HG03571 (cell line): ENCODE results near the gene CELSR1.

Source experiments
- ATAC-seq: cut with Tn5 transposase; IDR thresholded peaks from one replicate; pipeline ENCODE4 v1.9.1; 2021; ENCODE audit not compliant: unreplicated experiment

CELSR1 gene

DNA sequence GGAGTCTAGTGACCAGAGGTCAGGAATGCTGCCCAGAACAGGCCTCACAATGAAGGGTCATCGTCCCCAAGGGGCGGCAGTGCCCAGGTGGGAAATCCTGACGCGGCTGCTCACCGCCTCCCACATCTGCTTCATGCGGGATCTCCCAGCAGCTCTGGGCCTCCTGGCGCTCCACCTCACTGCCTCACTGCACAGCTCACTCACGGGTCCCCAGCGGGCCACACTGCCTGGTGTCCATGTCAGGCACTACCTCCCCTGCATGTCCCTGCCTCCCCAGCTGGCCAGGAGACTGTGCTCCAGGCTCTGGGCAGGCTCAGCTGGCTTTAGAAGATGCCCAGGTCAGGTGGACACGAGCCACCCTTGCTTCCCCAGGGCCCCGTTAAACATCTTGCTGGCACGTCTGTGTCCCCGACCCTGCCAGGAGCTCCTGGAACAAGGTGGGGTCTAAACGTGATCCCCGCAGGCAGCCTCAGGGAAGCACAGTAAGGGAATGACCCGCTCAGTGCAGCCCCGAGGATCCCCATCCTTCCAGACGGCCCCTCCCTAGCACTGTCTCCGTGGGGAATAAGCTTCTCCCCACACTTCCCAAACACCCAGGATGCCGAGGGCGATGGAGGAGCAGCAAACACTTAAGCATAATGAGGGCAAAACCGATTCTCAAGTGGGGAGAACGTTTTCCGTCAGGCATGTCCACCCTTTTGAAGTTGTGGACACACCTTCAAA lies 108.7 kb downstream of the CELSR1 start:
- no peak for ATAC-seq

- no peak for ATAC-seq
Measured at GRCh38 chr22:46428171-46428570, 109.2 kb downstream of the CELSR1 start.

DNA sequence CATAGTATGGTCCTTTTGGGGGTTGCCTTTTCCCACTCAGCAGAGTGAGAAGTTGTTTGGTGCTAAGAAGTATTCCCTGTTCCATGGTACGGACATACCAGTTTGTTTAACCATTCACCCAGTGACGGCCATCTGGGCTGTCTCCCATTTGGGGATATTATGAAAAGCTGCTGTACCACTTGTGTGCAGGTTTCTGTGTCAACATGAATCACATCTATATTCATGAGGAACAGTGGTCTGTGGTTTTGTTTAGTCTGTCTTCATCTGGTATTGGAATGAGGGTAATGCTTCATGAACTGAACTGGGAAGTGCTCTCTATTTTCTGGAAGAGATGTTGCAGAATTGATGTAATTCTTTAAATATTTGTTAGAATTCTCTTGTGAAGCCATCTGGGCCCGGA lies 112.4 kb downstream of the CELSR1 start:
- no peak for ATAC-seq

GRCh38 chr22:46424496-46424895 lies 112.9 kb downstream of the CELSR1 start:
- ATAC-seq: no peak

GRCh38 chr22:46422896-46423295 lies 114.5 kb downstream of the CELSR1 start:
- no peak for ATAC-seq

GRCh38 chr22:46421267-46421666 lies 116.2 kb downstream of the CELSR1 start:
- no peak for ATAC-seq

GRCh38 chr22:46419754-46420571 lies 117.5 kb downstream of the CELSR1 start:
- no peak for ATAC-seq

DNA sequence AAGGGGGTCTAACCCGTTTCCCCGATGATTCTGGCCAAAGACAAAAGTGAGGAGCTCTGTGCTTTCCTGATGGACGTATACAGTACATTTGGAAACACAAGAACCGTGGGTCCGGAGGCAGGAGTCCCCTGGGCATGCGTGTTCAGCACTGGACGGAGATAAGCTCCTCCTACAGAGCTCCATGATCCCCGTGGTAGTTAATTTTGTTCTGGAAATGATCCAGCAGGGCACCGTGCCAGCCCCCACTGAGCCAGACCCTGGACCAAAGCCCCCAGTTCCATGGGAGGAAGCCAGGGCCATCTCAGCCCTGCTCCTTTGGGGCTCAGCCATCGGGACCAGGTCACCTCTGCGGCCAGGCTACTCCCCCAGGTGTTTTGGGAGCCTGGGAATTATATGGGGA lies 118.6 kb downstream of the CELSR1 start:
- ATAC-seq: no peak

- ATAC-seq: no peak
Measured at GRCh38 chr22:46417769-46418168, 119.7 kb downstream of the CELSR1 start.

DNA sequence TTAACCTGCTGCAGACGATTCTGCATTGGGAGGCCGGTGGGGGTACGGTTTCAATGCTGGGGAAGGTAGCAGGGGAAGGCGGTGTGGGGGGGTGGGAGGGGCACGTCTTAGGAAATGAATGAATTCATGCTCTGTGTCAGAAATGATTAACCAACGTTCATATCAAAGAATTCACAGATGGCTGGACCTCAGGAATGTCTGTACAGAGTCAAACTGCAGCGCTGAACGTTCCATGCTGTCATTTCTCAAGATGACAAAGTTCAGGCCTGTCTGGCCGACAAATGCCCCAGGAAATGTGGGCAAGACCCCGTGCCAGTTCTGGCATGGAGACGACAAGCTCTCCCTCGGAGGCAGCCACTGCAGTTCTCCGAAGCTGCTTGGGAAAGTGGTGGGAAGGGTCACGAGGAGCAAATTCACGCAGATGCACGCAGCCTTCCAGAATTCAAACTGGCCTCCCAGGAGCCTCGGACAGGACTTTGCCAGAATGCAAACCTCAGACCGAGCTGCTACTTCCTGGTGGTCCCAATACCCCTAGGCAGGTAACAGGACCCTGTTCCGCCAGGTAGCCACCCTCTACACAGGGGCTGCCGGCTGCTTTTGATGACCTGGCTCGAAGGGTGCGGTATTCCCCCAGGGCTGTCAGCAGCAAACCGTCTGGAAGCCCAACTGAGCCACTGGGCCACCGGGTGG lies 120.4 kb downstream of the CELSR1 start:
- no peak for ATAC-seq

DNA sequence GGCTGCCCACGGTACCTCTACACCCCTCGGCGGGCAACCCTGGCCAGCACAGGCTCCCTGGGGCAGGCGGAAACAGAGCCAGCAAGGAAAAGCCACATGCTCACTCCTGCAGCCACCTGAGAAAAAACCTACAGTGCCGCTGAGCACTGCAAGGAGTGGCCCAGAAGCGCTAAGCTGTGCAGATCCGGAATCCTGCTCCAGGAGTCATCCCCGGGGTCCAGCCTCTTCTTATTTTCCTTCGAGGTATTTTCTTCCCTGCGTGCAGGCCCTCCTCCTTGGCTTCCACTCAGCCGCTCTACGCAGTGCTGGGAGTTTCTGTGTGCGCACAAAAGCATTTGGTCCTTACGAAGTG lies 120.9 kb downstream of the CELSR1 start:
- no peak for ATAC-seq

DNA sequence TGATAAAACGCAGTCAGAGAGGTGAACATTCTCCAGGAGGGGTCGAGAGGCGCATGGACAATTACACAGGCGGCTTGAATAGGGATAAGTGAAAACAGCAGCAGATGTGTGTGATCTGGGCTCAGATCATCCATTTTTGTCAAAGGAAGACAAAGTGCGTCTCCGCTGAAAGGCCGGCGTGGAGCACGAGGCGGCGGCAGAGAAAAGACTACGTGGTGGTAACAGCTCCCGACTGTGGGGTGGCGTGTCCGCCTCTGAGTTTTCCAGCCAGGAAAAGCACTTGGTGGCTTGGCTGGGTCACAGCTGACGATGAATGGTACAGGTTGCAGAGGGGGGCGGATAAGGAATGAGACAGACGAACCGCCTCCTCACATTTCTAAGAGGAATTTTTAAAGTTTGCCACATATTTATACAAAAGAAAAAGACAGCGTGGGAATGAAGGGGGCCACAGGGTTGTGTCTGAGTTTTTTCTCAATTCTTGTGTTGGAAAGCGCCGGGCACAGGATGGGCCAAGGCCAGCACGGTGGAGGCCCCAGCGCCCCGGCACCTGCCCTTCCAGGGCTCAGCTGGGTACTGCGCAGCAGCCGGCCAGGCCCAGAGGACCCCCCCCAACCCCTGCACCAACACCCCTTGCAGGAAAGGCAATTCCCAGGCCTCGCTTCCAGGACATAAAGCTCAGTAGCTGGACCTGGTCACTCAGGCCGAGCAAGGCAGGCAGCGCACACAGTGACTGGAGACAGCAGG lies 121.5 kb downstream of the CELSR1 start:
- no peak for ATAC-seq

DNA sequence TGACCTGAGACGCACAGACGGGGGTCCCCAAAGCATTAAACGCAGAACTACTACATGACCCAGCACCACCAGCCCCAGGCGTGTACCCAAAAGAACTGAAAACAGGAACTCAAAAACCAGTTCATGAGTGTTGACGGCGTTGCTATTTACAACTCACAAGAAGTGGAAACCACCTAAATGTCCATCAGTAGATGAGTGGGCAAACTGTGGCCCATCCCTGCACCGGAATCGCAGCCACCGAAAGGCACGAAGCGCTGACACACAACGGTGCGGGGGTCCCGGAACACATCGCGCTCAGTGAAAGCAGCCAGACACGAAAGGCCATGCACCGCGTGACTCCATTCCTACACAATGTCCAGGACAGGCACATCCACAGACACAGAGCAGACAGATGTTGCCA lies 122.7 kb downstream of the CELSR1 start:
- no peak for ATAC-seq

GRCh38 chr22:46413725-46414379 lies 123.6 kb downstream of the CELSR1 start:
- no peak for ATAC-seq

GRCh38 chr22:46411347-46411746 lies 126.1 kb downstream of the CELSR1 start:
- no peak for ATAC-seq

- ATAC-seq: no peak
Measured at GRCh38 chr22:46410291-46410808, 127.1 kb downstream of the CELSR1 start.

DNA sequence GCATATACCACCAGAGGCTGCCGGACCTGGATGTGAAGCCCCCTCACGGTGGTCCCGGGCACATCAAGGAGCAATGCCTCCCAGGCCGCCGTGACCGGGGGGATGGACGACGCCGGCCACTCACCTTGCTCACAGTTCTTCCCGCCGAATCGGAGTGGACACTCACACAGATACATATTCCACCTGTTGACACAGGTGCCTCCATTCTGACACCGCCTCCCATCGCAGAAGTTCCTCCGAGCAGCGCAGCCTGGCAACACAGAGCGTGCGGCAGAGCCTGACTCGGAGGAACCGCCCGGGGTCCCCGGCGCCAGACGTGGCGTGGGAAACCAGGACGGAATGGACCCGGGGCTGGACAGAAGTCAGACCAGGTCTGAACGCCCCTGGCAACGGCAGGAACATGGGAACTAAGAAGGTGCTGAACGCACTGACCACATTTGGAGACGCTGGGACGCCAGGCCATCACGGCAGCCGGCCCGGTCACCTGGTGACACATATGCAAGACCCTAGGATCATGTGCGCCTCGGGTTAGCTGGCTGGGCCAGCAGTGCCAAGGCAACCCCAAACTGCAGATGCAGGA lies 127.7 kb downstream of the CELSR1 start:
- ATAC-seq: no peak

- no peak for ATAC-seq
Measured at GRCh38 chr22:46408568-46409506, 128.6 kb downstream of the CELSR1 start.

GRCh38 chr22:46407748-46408147 lies 129.7 kb downstream of the CELSR1 start:
- ATAC-seq: no peak
